Measurements from ENCODE around the gene DYNC1LI2.

Gene DYNC1LI2

GRCh38 chr16:66706506-66706880, 44.9 kb downstream of the DYNC1LI2 start:
- H3K14ac ChIP-seq (ENCODE audit: low read length), result no peak overlapping the region
- H3K4ac ChIP-seq (ENCODE audit: low read length), result no peak overlapping the region
- peak overlapping the region; percentile 24 for H3K18ac ChIP-seq (ENCODE audit: low read length)
- H3K4me2 ChIP-seq (ENCODE audit: insufficient read depth, low read length, poor library complexity, severe bottlenecking), result no peak overlapping the region
- no peak overlapping the region for H4K8ac ChIP-seq (ENCODE audit: low read depth, low read length)
- DNase-seq (ENCODE audit: low spot score), result no peak
- no CpG with 5 or more reads among the region's 8 CpGs for WGBS, 2 donors (ENCODE audit: extremely low coverage in 2 of 2, insufficient read length in 2 of 2, insufficient replicate concordance in 1 of 2)
- no peak overlapping the region for H2AK5ac ChIP-seq (ENCODE audit: low read depth, low read length)
- H4K91ac ChIP-seq (ENCODE audit: low read depth, low read length, poor library complexity), result no peak overlapping the region
- no peak overlapping the region for H2BK12ac ChIP-seq (ENCODE audit: low read length)
- peaks cover 0 to 8% of the 10 kb centered on the region in 2 donors for H3K4me1 ChIP-seq (ENCODE audit: control insufficient read depth in 2 of 2, insufficient read depth in 1 of 2, low read depth in 1 of 2, low read length in 2 of 2)
- no peak overlapping the region for H3K27ac ChIP-seq (replicated peaks; ENCODE audit: low read length)
- no peak overlapping the region for H2BK15ac ChIP-seq (ENCODE audit: low read length)
- peak overlapping the region; percentile 70 for H2AFZ ChIP-seq (ENCODE audit: low read length)
- H2BK120ac ChIP-seq (ENCODE audit: low read depth, low read length), result no peak overlapping the region
- peaks cover 0 to 11% (median 0%) of the 10 kb centered on the region in 3 experiments for H3K27me3 ChIP-seq (ENCODE audit: control insufficient read depth in 3 of 3, insufficient read depth in 3 of 3, low read depth in 1 of 3, low read length in 3 of 3)
- H3K23ac ChIP-seq (ENCODE audit: low read depth, low read length, poor library complexity), result no peak overlapping the region
- no peak overlapping the region for H3K4me3 ChIP-seq (ENCODE audit: low read length in 2 of 2)
- H3K9ac ChIP-seq (ENCODE audit: low read depth, low read length, poor library complexity), result no peak overlapping the region
- peaks cover 0 to 2% of the 10 kb centered on the region in 2 donors for H3K9me3 ChIP-seq (replicated peaks in 1 of 2; ENCODE audit: control insufficient read depth in 2 of 2, insufficient read depth in 1 of 2, low read depth in 1 of 2, low read length in 2 of 2)
- no peak overlapping the region for H2BK5ac ChIP-seq (ENCODE audit: low read length)
- H3K36me3 ChIP-seq (replicated peaks in 1 of 2; ENCODE audit: control insufficient read depth in 2 of 2, insufficient read depth in 2 of 2, low read length in 2 of 2), result no peaks in the 10 kb centered on the region
- no peaks in the 10 kb centered on the region for H3K79me1 ChIP-seq (ENCODE audit: low read depth, low read length)

GRCh38 chr16:66705790-66706505, 45.5 kb downstream of the DYNC1LI2 start:
- no CpG with 5 or more reads among the region's 11 CpGs for WGBS, 2 donors (ENCODE audit: extremely low coverage in 2 of 2, insufficient read length in 2 of 2, insufficient replicate concordance in 1 of 2)
- H2BK12ac ChIP-seq (ENCODE audit: low read length), result no peak overlapping the region
- H3K4ac ChIP-seq (ENCODE audit: low read length), result no peak overlapping the region
- no peak overlapping the region for H2BK15ac ChIP-seq (ENCODE audit: low read length)
- H3K27ac ChIP-seq (replicated peaks; ENCODE audit: low read length), result no peak overlapping the region
- H4K91ac ChIP-seq (ENCODE audit: low read depth, low read length, poor library complexity), result no peak overlapping the region
- H2BK5ac ChIP-seq (ENCODE audit: low read length), result no peak overlapping the region
- H3K27me3 ChIP-seq (ENCODE audit: control insufficient read depth in 3 of 3, insufficient read depth in 3 of 3, low read depth in 1 of 3, low read length in 3 of 3), result peaks cover 0 to 11% (median 0%) of the 10 kb centered on the region in 3 experiments
- H2AFZ ChIP-seq (ENCODE audit: low read length), result peak overlapping the region; percentile 70
- no peak overlapping the region for H2AK5ac ChIP-seq (ENCODE audit: low read depth, low read length)
- H3K14ac ChIP-seq (ENCODE audit: low read length), result no peak overlapping the region
- no peak overlapping the region for H2BK120ac ChIP-seq (ENCODE audit: low read depth, low read length)
- H3K23ac ChIP-seq (ENCODE audit: low read depth, low read length, poor library complexity), result no peak overlapping the region
- no peak overlapping the region for H3K4me3 ChIP-seq (ENCODE audit: low read length in 2 of 2)
- peaks cover 0 to 8% of the 10 kb centered on the region in 2 donors for H3K4me1 ChIP-seq (ENCODE audit: control insufficient read depth in 2 of 2, insufficient read depth in 1 of 2, low read depth in 1 of 2, low read length in 2 of 2)
- no peak overlapping the region for H4K8ac ChIP-seq (ENCODE audit: low read depth, low read length)
- no peak for DNase-seq (ENCODE audit: low spot score)
- no peak overlapping the region for H3K4me2 ChIP-seq (ENCODE audit: insufficient read depth, low read length, poor library complexity, severe bottlenecking)
- no peak overlapping the region for H3K18ac ChIP-seq (ENCODE audit: low read length)
- H3K79me1 ChIP-seq (ENCODE audit: low read depth, low read length), result no peaks in the 10 kb centered on the region
- H3K36me3 ChIP-seq (replicated peaks in 1 of 2; ENCODE audit: control insufficient read depth in 2 of 2, insufficient read depth in 2 of 2, low read length in 2 of 2), result no peaks in the 10 kb centered on the region
- no peaks in the 10 kb centered on the region for H3K9me3 ChIP-seq (replicated peaks in 1 of 2; ENCODE audit: control insufficient read depth in 2 of 2, insufficient read depth in 1 of 2, low read depth in 1 of 2, low read length in 2 of 2)
- no peak overlapping the region for H3K9ac ChIP-seq (ENCODE audit: low read depth, low read length, poor library complexity)

DNA sequence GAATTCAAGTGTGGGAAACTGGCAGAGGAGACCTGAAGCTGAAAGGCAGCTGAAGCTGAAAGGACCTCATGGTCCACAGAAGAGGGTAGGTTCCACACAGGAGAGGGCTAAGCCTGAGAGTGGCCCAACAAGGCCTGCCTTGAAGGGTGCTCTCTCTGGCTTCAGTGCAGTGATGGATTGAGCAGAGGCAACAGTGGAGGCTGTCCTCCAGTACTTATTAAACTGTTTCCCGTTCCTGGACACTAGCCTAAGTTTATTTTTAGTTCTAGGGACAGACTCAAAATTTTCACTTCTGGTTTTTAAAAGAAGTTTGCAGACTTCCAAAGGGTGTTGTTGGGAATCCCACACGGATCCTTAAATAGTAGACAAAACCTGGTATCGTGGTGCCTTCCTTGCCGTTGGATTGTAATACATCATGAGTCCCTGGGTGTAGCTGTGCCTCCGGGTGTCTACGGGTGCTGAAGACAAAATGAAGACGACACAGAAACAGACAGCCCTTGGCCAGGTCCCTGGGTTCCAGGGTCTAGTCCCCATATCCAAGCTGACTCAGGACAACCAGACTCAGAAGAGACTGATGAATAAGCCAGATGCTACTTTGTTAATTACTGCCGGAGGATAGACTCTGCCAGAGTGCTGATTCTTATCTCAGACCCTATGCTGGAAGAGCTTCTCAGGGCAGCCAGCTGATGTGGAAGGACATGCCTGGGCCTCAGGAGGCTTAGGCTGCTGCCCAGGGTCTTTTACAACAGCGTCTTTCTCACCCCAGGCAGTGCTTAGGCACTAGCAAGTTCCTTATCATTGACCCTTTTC, 47.8 kb downstream of the DYNC1LI2 start:
- DNase-seq (ENCODE audit: low spot score), result no peak
- Histone ChIP-seq H3K9me3 (replicated peaks in 1 of 2; ENCODE audit: control insufficient read depth in 2 of 2, insufficient read depth in 1 of 2, low read depth in 1 of 2, low read length in 2 of 2) (no peaks in the 10 kb centered on the region), H3K14ac (ENCODE audit: low read length) (no peak overlapping the region), H4K8ac (ENCODE audit: low read depth, low read length) (no peak overlapping the region), H3K27me3 (ENCODE audit: control insufficient read depth in 3 of 3, insufficient read depth in 3 of 3, low read depth in 1 of 3, low read length in 3 of 3) (peaks cover 0 to 11% (median 0%) of the 10 kb centered on the region in 3 experiments), H3K18ac (ENCODE audit: low read length) (no peak overlapping the region), H3K4me3 (ENCODE audit: low read length in 2 of 2) (no peak overlapping the region), H3K23ac (ENCODE audit: low read depth, low read length, poor library complexity) (no peak overlapping the region), H3K4ac (ENCODE audit: low read length) (no peak overlapping the region), H2BK12ac (ENCODE audit: low read length) (peak overlapping the region; percentile 22), H3K36me3 (replicated peaks in 1 of 2; ENCODE audit: control insufficient read depth in 2 of 2, insufficient read depth in 2 of 2, low read length in 2 of 2) (no peaks in the 10 kb centered on the region), H3K79me1 (ENCODE audit: low read depth, low read length) (no peaks in the 10 kb centered on the region), H2AFZ (ENCODE audit: low read length) (no peak overlapping the region), H4K91ac (ENCODE audit: low read depth, low read length, poor library complexity) (no peak overlapping the region), H2BK120ac (ENCODE audit: low read depth, low read length) (no peak overlapping the region), H2AK5ac (ENCODE audit: low read depth, low read length) (peak overlapping the region; percentile 28), H2BK5ac (ENCODE audit: low read length) (no peak overlapping the region), H2BK15ac (ENCODE audit: low read length) (no peak overlapping the region), H3K4me2 (ENCODE audit: insufficient read depth, low read length, poor library complexity, severe bottlenecking) (no peak overlapping the region), H3K27ac (replicated peaks; ENCODE audit: low read length) (no peak overlapping the region), H3K9ac (ENCODE audit: low read depth, low read length, poor library complexity) (no peak overlapping the region), H3K4me1 (ENCODE audit: control insufficient read depth in 2 of 2, insufficient read depth in 1 of 2, low read depth in 1 of 2, low read length in 2 of 2) (peaks cover 0 to 8% of the 10 kb centered on the region in 2 donors)
- WGBS, 2 donors (ENCODE audit: extremely low coverage in 2 of 2, insufficient read length in 2 of 2, insufficient replicate concordance in 1 of 2), result no CpG with 5 or more reads among the region's 9 CpGs

DNA sequence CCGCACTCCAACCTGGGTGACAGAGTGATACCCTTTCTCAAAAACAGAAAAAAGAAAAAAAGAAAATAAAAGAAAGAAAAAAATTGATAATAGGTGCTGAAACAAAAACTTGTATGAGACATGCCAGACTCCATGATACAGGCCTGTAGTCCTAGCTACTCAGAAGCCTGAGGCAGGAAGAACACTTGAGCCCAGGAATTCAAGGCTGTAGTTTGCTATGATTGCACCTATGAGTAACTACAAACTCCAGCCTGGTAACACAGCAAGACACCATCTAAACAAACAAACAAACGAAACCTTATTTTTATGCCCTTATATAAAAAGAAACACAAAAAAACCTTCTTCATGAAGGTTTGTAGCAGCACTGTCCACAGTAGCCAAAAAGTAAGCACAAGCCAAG, 49.9 kb downstream of the DYNC1LI2 start:
- Histone ChIP-seq H3K18ac (ENCODE audit: low read length) (no peak overlapping the region), H2BK120ac (ENCODE audit: low read depth, low read length) (no peak overlapping the region), H2BK5ac (ENCODE audit: low read length) (no peak overlapping the region), H2AK5ac (ENCODE audit: low read depth, low read length) (no peak overlapping the region), H3K4me3 (ENCODE audit: low read length in 2 of 2) (no peak overlapping the region), H3K79me1 (ENCODE audit: low read depth, low read length) (no peaks in the 10 kb centered on the region), H3K4me2 (ENCODE audit: insufficient read depth, low read length, poor library complexity, severe bottlenecking) (no peak overlapping the region), H3K14ac (ENCODE audit: low read length) (no peak overlapping the region), H3K27ac (replicated peaks; ENCODE audit: low read length) (no peak overlapping the region), H3K23ac (ENCODE audit: low read depth, low read length, poor library complexity) (no peak overlapping the region), H2BK12ac (ENCODE audit: low read length) (no peak overlapping the region), H2BK15ac (ENCODE audit: low read length) (no peak overlapping the region), H2AFZ (ENCODE audit: low read length) (no peak overlapping the region), H3K9me3 (replicated peaks in 1 of 2; ENCODE audit: control insufficient read depth in 2 of 2, insufficient read depth in 1 of 2, low read depth in 1 of 2, low read length in 2 of 2) (no peaks in the 10 kb centered on the region), H3K4ac (ENCODE audit: low read length) (no peak overlapping the region), H4K8ac (ENCODE audit: low read depth, low read length) (no peak overlapping the region), H3K36me3 (replicated peaks in 1 of 2; ENCODE audit: control insufficient read depth in 2 of 2, insufficient read depth in 2 of 2, low read length in 2 of 2) (no peaks in the 10 kb centered on the region), H3K9ac (ENCODE audit: low read depth, low read length, poor library complexity) (no peak overlapping the region), H3K4me1 (ENCODE audit: control insufficient read depth in 2 of 2, insufficient read depth in 1 of 2, low read depth in 1 of 2, low read length in 2 of 2) (no peaks in the 10 kb centered on the region), H4K91ac (ENCODE audit: low read depth, low read length, poor library complexity) (no peak overlapping the region), H3K27me3 (ENCODE audit: control insufficient read depth in 3 of 3, insufficient read depth in 3 of 3, low read depth in 1 of 3, low read length in 3 of 3) (peaks cover 0 to 26% (median 6%) of the 10 kb centered on the region in 3 experiments)
- DNase-seq (ENCODE audit: low spot score), result no peak
- no CpG with 5 or more reads among the region's 2 CpGs for WGBS, 2 donors (ENCODE audit: extremely low coverage in 2 of 2, insufficient read length in 2 of 2, insufficient replicate concordance in 1 of 2)
